ENCODE data around the gene NOTUM.

- TF ChIP-seq, protein P1, sequence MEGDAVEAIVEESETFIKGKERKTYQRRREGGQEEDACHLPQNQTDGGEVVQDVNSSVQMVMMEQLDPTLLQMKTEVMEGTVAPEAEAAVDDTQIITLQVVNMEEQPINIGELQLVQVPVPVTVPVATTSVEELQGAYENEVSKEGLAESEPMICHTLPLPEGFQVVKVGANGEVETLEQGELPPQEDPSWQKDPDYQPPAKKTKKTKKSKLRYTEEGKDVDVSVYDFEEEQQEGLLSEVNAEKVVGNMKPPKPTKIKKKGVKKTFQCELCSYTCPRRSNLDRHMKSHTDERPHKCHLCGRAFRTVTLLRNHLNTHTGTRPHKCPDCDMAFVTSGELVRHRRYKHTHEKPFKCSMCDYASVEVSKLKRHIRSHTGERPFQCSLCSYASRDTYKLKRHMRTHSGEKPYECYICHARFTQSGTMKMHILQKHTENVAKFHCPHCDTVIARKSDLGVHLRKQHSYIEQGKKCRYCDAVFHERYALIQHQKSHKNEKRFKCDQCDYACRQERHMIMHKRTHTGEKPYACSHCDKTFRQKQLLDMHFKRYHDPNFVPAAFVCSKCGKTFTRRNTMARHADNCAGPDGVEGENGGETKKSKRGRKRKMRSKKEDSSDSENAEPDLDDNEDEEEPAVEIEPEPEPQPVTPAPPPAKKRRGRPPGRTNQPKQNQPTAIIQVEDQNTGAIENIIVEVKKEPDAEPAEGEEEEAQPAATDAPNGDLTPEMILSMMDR (conservative IDR thresholded peaks at IDR 0.05; ENCODE audit: low read depth, low read length) = no peak
- TF ChIP-seq EZH2 (IDR thresholded peaks at IDR 0.05; ENCODE audit: low read length, unreplicated experiment) (no peak), EZH2phosphoT487 (IDR thresholded peaks at IDR 0.05; ENCODE audit: borderline replicate concordance, low read length) (no peak)
Observed at GRCh38 chr17:81947189-81947588, 13.8 kb downstream of the NOTUM start, which contains the start of gene MYADML2.
